ENCODE data around the gene PRG3. TPM values are rescaled to one million over a fixed set of nuclear protein-coding genes. Genes with fewer than 3 reads are reported as not detected.
"Not testable (repeated sequence)": the region's sequence is repeated elsewhere in the genome, so short reads cannot be mapped to it uniquely, and the experiment has no call there.

Gene PRG3
- total RNA-seq, 1 experiment from 2014 or later = not detected

- no peak for TF ChIP-seq ETV6 (CRISPR knock-in tag; IDR thresholded peaks at IDR 0.05)
- TF ChIP-seq AR (CRISPR knock-in tag; IDR thresholded peaks at IDR 0.05) = no peak
- no peak for TF ChIP-seq SMAD3 (CRISPR knock-in tag; IDR thresholded peaks at IDR 0.05; ENCODE audit: borderline replicate concordance)
- TF ChIP-seq TP53 (CRISPR knock-in tag; IDR thresholded peaks at IDR 0.05) = no peak
- TF ChIP-seq CBFB (CRISPR knock-in tag; IDR thresholded peaks at IDR 0.05; ENCODE audit: low read depth) = no peak
Measured at GRCh38 chr11:57405271-57405860, 24.4 kb upstream of the PRG3 start (continued).

GRCh38 chr11:57403802-57404147 is 22.8 kb upstream of the PRG3 start:
- H3K27ac Mint-ChIP-seq = no peak overlapping the region
- H3K4me3 Mint-ChIP-seq = no peak overlapping the region
- peaks cover 7% of the 10 kb centered on the region; the same call in 1 of the 2 replicates for H3K27me3 Mint-ChIP-seq (ENCODE audit: low read depth)
- H3K4me1 Mint-ChIP-seq = no peaks in the 10 kb centered on the region
- ChIA-PET POLR2A (no interaction called here), CTCF (interaction anchor here (2.1 kb wide), 1 partner anchor 23 kb away, joined by 4 read pairs; no protein-coding TSS in a partner anchor)
- DNase-seq (ENCODE audit: low spot score) = no peak
- no peak for ATAC-seq
- no peak for TF ChIP-seq ZBTB21 (CRISPR knock-in tag; IDR thresholded peaks at IDR 0.05; ENCODE audit: borderline replicate concordance)
- no peak for TF ChIP-seq ELF4 (CRISPR knock-in tag; IDR thresholded peaks at IDR 0.05; ENCODE audit: low read depth)
- TF ChIP-seq PRDM15 (CRISPR knock-in tag; IDR thresholded peaks at IDR 0.05) = no peak
- TF ChIP-seq JAZF1 (CRISPR knock-in tag; IDR thresholded peaks at IDR 0.05) = no peak
- no peak for TF ChIP-seq ATF3 (CRISPR knock-in tag; conservative IDR thresholded peaks at IDR 0.05)
- TF ChIP-seq CREM (CRISPR knock-in tag; IDR thresholded peaks at IDR 0.05) = no peak
- no peak for TF ChIP-seq ZNF512 (CRISPR knock-in tag; IDR thresholded peaks at IDR 0.05; ENCODE audit: borderline replicate concordance)
- H3K9me3 Mint-ChIP-seq = no peaks in the 10 kb centered on the region
- peaks cover 16% of the 10 kb centered on the region for H3K36me3 Mint-ChIP-seq

- H3K9me3 Mint-ChIP-seq; H3K27ac Mint-ChIP-seq; ATAC-seq; DNase-seq (ENCODE audit: low spot score); H3K27me3 Mint-ChIP-seq (ENCODE audit: low read depth); POLR2A ChIA-PET; H3K4me1 Mint-ChIP-seq; H3K4me3 Mint-ChIP-seq: not testable (repeated sequence)
- CTCF ChIA-PET = interaction anchor here (2.1 kb wide), 1 partner anchor 23 kb away, joined by 4 read pairs; no protein-coding TSS in a partner anchor
- peaks cover 16% of the 10 kb centered on the region for H3K36me3 Mint-ChIP-seq
Measured at GRCh38 chr11:57403003-57403801, 22.3 kb upstream of the PRG3 start.

All from WTC11 (cell line).